CD4-positive, alpha-beta T cell (primary cell): Measurements from ENCODE around the gene CCDC66. TPM values are rescaled to one million over a fixed set of nuclear protein-coding genes. Genes with fewer than 3 reads are reported as not detected.
A peak's percentile ranks its signal among the peaks of the same experiment; 100 is the strongest.

Source experiments
- ATAC-seq: fragments of 200-7000 bp; cut with Tn5 transposase; one replicate; pipeline ENCODE4 v1.10.0; 2022; ENCODE audit warnings: mild to moderate bottlenecking; ENCODE audit not compliant: poor library complexity
- CTCF ChIA-PET: fragments of 350-600 bp; sonication (Branson Sonifier 250); formaldehyde crosslinking; loops from one replicate; lab custom pipeline; 2021; ENCODE audit warnings: antibody characterized with exemption, inconsistent platforms; lab: Charles Lee
- POLR2A ChIA-PET: fragments of 350-600 bp; sonication (Branson Sonifier 250); formaldehyde crosslinking; loops from one replicate; lab custom pipeline; 2021; ENCODE audit warnings: antibody characterized with exemption, inconsistent platforms; lab: Charles Lee
- DNase-seq, 14 experiments: peaks; one replicate each; pipeline ENCODE4 v3.0.0-alpha.2; 2013 to 2020; ENCODE audit warnings: mixed read lengths in 2 of 14
- H3K27ac ChIP-seq, 2 donors: one replicate each; pipeline versions ENCODE4 v1.5.1 to v1.7.0; 2013; ENCODE audit warnings: low read length in 2 of 2, low read depth in 1 of 2, mild to moderate bottlenecking in 1 of 2
- H3K27me3 ChIP-seq, 2 experiments: 1 replicate in 1 of 2; 2 replicates in 1 of 2; pipeline versions ENCODE4 v1.6.1 to v1.7.0; 2013; ENCODE audit warnings: low read length in 2 of 2, control low read depth in 1 of 2, mild to moderate bottlenecking in 1 of 2, moderate library complexity in 1 of 2; ENCODE audit not compliant: insufficient read depth in 2 of 2, control insufficient read depth in 1 of 2
- H3K36me3 ChIP-seq: one replicate; pipeline ENCODE4 v1.6.1; 2013; ENCODE audit warnings: low read length, control low read depth; ENCODE audit not compliant: insufficient read depth
- H3K4me1 ChIP-seq: one replicate; pipeline ENCODE4 v1.6.1; 2013; ENCODE audit warnings: low read length, control low read depth; ENCODE audit not compliant: insufficient read depth
- H3K4me3 ChIP-seq: one replicate; pipeline ENCODE4 v1.5.1; 2013; ENCODE audit warnings: mild to moderate bottlenecking, low read length, moderate library complexity
- H3K9me3 ChIP-seq, 2 experiments: 1 replicate in 1 of 2; 2 replicates in 1 of 2; pipeline versions ENCODE4 v1.6.1 to v1.7.0; 2013; ENCODE audit warnings: low read length in 2 of 2, mild to moderate bottlenecking in 2 of 2, control low read depth in 1 of 2, moderate library complexity in 1 of 2; ENCODE audit not compliant: control insufficient read depth in 1 of 2, insufficient read depth in 1 of 2
- H3K27ac Mint-ChIP-seq: one replicate; pipeline ENCODE4 v1.8.0; 2020; ENCODE audit warnings: mixed read lengths
- H3K27me3 Mint-ChIP-seq: one replicate; pipeline ENCODE4 v1.8.0; 2021; ENCODE audit warnings: mixed read lengths
- H3K36me3 Mint-ChIP-seq: one replicate; pipeline ENCODE4 v1.8.0; 2021; ENCODE audit warnings: low read depth, mixed read lengths
- H3K4me1 Mint-ChIP-seq: one replicate; pipeline ENCODE4 v1.8.0; 2021; ENCODE audit warnings: low read depth, mixed read lengths
- H3K4me3 Mint-ChIP-seq: one replicate; pipeline ENCODE4 v1.8.0; 2020; ENCODE audit warnings: mild to moderate bottlenecking, mixed read lengths
- H3K9me3 Mint-ChIP-seq: one replicate; pipeline ENCODE4 v1.8.0; 2020; ENCODE audit warnings: mixed read lengths
- intact Hi-C, 2 experiments: fragments of 100-400 bp; cut with DNase I in 1 of 2; cut with micrococcal nuclease in 1 of 2; formaldehyde crosslinking; loops; one replicate each; pipeline versions ENCODE4 v1.15.1 to v1.9.0; 2023 to 2025; cut with DNase I, micrococcal nuclease
- total RNA-seq, 174 experiments: library from RNA in 2 of 174; stranded (reverse) in 2 of 174; gene quantifications; one replicate each; pipeline ENCODE4 v1.2.3 and lab custom pipeline; 2021 to 2026
- TF ChIP-seq, protein P1 (sequence below): fragments of 200-600 bp; IDR thresholded peaks from one replicate; pipeline ENCODE4 v1.8.0; 2022; ENCODE audit warnings: antibody characterized with exemption, mild to moderate bottlenecking

The CCDC66 gene
- total RNA-seq, 2 experiments from 2014 or later: 97.1 to 101 TPM

GRCh38 chr3:56655709-56656108 is 98.7 kb downstream of the CCDC66 start:
- CTCF ChIA-PET: no interaction called here
- no peak for ATAC-seq
- H3K4me1 Mint-ChIP-seq: peaks cover 53% of the 10 kb centered on the region

GRCh38 chr3:56664823-56665222 is 107.8 kb downstream of the CCDC66 start:
- ChIA-PET CTCF (interaction anchor here (2.6 kb wide), 1 partner anchor 9 kb away, joined by 10 read pairs; no protein-coding TSS in a partner anchor), POLR2A (interaction anchor here (1.0 to 2.6 kb wide), 2 partner anchors 18 to 29 kb away, joined by 4 to 14 read pairs; partner anchors contain the start of gene TASOR)
- Histone ChIP-seq H3K36me3 (peaks cover 86% of the 10 kb centered on the region), H3K27me3 (no peaks in the 10 kb centered on the region), H3K4me1 (peaks cover 13% of the 10 kb centered on the region), H3K4me3 (no peak overlapping the region), H3K27ac (no peak overlapping the region), H3K9me3 (no peaks in the 10 kb centered on the region)
- no peaks in the 10 kb centered on the region for H3K9me3 Mint-ChIP-seq
- peaks cover 30% of the 10 kb centered on the region for H3K4me1 Mint-ChIP-seq
- TF ChIP-seq, protein P1, sequence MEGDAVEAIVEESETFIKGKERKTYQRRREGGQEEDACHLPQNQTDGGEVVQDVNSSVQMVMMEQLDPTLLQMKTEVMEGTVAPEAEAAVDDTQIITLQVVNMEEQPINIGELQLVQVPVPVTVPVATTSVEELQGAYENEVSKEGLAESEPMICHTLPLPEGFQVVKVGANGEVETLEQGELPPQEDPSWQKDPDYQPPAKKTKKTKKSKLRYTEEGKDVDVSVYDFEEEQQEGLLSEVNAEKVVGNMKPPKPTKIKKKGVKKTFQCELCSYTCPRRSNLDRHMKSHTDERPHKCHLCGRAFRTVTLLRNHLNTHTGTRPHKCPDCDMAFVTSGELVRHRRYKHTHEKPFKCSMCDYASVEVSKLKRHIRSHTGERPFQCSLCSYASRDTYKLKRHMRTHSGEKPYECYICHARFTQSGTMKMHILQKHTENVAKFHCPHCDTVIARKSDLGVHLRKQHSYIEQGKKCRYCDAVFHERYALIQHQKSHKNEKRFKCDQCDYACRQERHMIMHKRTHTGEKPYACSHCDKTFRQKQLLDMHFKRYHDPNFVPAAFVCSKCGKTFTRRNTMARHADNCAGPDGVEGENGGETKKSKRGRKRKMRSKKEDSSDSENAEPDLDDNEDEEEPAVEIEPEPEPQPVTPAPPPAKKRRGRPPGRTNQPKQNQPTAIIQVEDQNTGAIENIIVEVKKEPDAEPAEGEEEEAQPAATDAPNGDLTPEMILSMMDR: no peak
- H3K36me3 Mint-ChIP-seq: peaks cover 80% of the 10 kb centered on the region
- H3K27ac Mint-ChIP-seq: peak overlapping the region; percentile 13
- intact Hi-C loops: no loop called here
- DNase-seq (no peak), ATAC-seq (no peak)
- H3K27me3 Mint-ChIP-seq: no peaks in the 10 kb centered on the region
- no peak overlapping the region for H3K4me3 Mint-ChIP-seq

More at GRCh38 chr3:56655709-56656108, 98.7 kb downstream of the CCDC66 start:
- Histone ChIP-seq H3K4me1 (no peaks in the 10 kb centered on the region), H3K4me3 (no peak overlapping the region), H3K9me3 (peaks cover 4 to 8% of the 10 kb centered on the region in 2 experiments), H3K27ac (no peak overlapping the region), H3K27me3 (no peaks in the 10 kb centered on the region), H3K36me3 (peaks cover 79% of the 10 kb centered on the region)
- H3K27me3 Mint-ChIP-seq: no peaks in the 10 kb centered on the region
- H3K4me3 Mint-ChIP-seq: no peak overlapping the region
- DNase-seq: no peak
- TF ChIP-seq, protein P1: no peak
- H3K9me3 Mint-ChIP-seq: no peaks in the 10 kb centered on the region
- POLR2A ChIA-PET: no interaction called here
- intact Hi-C loops: no loop called here
- peak overlapping the region; percentile 8 for H3K27ac Mint-ChIP-seq
- peaks cover 97% of the 10 kb centered on the region for H3K36me3 Mint-ChIP-seq

- H3K36me3 ChIP-seq: peaks cover 89% of the 10 kb centered on the region
- H3K4me3 Mint-ChIP-seq: no peak overlapping the region
- H3K9me3 ChIP-seq: no peaks in the 10 kb centered on the region
- peaks cover 37% of the 10 kb centered on the region for H3K4me1 Mint-ChIP-seq
- DNase-seq: peak in 2 of 14 experiments; percentile 11 to 35
- no peaks in the 10 kb centered on the region for H3K27me3 ChIP-seq
- ATAC-seq: peak; percentile 65
- H3K9me3 Mint-ChIP-seq: no peaks in the 10 kb centered on the region
- peak overlapping the region; percentile 73 for H3K27ac Mint-ChIP-seq
- no peaks in the 10 kb centered on the region for H3K27me3 Mint-ChIP-seq
- intact Hi-C loops: no loop called here
- no peak overlapping the region for H3K4me3 ChIP-seq
- ChIA-PET CTCF (interaction anchor here (0.7 kb wide), 1 partner anchor 55 kb away, joined by 3 read pairs; no protein-coding TSS in a partner anchor), POLR2A (interaction anchor here (0.7 to 2.0 kb wide), 2 partner anchors 15 to 19 kb away, joined by 4 to 10 read pairs; partner anchors contain the start of gene TASOR)
- H3K4me1 ChIP-seq: peaks cover 9% of the 10 kb centered on the region
- H3K27ac ChIP-seq: no peak overlapping the region
- TF ChIP-seq, protein P1: no peak
- peaks cover 89% of the 10 kb centered on the region for H3K36me3 Mint-ChIP-seq
Measured at GRCh38 chr3:56667973-56668579, 111.1 kb downstream of the CCDC66 start.

Other genes starting within 250 kb of the CCDC66 start
- gene ERC2, start 88.7 kb upstream of the CCDC66 start, total RNA-seq: not detected
- 10 to 100 TPM; 37.6 to 40.7 TPM for gene TASOR, start 126.1 kb downstream of the CCDC66 start, total RNA-seq
- gene ARHGEF3, start 244.8 kb downstream of the CCDC66 start, total RNA-seq: 10 to 100 TPM; 46.4 to 46.6 TPM